Measurements from ENCODE around the gene TIAM2. TPM values are rescaled to one million over a fixed set of nuclear protein-coding genes. Genes with fewer than 3 reads are reported as not detected.

TIAM2 gene
- total and polyA plus RNA-seq, 9 of the 15 experiments (the other 6 are each of a cell fraction or from before 2014, with no cell fraction given) = 0.73 to 6.5 (median 4.3) TPM

DNA sequence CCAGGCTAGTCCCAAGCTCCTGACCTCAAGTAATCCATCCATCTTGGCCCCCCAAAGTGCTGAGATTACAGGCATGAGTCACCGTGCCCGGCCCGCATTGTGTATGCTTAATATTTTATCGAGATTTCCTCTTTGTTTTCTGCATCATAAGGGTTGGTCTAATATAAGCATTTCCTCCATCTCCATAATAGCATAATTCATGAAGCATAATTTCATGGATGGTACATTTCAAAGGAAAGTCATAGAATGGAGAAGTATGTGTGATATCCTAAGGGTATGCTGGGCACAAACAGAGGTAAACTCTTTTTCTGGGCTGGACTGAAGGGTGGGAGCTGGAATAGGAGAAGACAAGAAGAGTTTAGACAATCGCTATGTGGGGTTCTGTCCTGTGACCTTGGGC lies 17.5 kb upstream of the TIAM2 start:
- no peak for FAIRE-seq
- H3K9me1 ChIP-seq (ENCODE audit: control insufficient read depth, insufficient read depth, low read length) = no peaks in the 10 kb centered on the region
- no peak overlapping the region for H3K4me3 ChIP-seq
- H3K79me2 ChIP-seq (ENCODE audit: control insufficient read depth, insufficient read depth, low read length) = no peaks in the 10 kb centered on the region
- H3K36me3 ChIP-seq (ENCODE audit: control insufficient read depth, insufficient read depth, low read length) = no peaks in the 10 kb centered on the region
- TF ChIP-seq RBM34 (IDR thresholded peaks at IDR 0.05; ENCODE audit: borderline replicate concordance, insufficient read depth, low read length) = no peak
- TF ChIP-seq, protein P1, sequence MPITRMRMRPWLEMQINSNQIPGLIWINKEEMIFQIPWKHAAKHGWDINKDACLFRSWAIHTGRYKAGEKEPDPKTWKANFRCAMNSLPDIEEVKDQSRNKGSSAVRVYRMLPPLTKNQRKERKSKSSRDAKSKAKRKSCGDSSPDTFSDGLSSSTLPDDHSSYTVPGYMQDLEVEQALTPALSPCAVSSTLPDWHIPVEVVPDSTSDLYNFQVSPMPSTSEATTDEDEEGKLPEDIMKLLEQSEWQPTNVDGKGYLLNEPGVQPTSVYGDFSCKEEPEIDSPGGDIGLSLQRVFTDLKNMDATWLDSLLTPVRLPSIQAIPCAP (CRISPR knock-in tag; IDR thresholded peaks at IDR 0.05; ENCODE audit: borderline replicate concordance) = no peak
- no peak for TF ChIP-seq CBFB (CRISPR knock-in tag; IDR thresholded peaks at IDR 0.05)
- TF ChIP-seq ZNF175 (CRISPR knock-in tag; IDR thresholded peaks at IDR 0.05; ENCODE audit: low read depth) = no peak
- TF ChIP-seq RAD51 (IDR thresholded peaks at IDR 0.05; ENCODE audit: borderline replicate concordance, low read depth) = no peak
- no peak for TF ChIP-seq GTF2A2 (tag; IDR thresholded peaks at IDR 0.05)
- TF ChIP-seq POLR2H (tag; IDR thresholded peaks at IDR 0.05; ENCODE audit: low read depth) = no peak
- no peak for TF ChIP-seq EGR1 (conservative IDR thresholded peaks at IDR 0.05)
- TF ChIP-seq PTTG1 (tag; IDR thresholded peaks at IDR 0.05; ENCODE audit: low read depth) = no peak
- TF ChIP-seq KDM1A (IDR thresholded peaks at IDR 0.05) = no peak
- TF ChIP-seq NCOA2 (IDR thresholded peaks at IDR 0.05; ENCODE audit: partially characterized antibody in 2 of 2) = no peak
- no peaks in the 10 kb centered on the region for H4K20me1 ChIP-seq (replicated peaks; ENCODE audit: control insufficient read depth, insufficient read depth, low read length)
- in situ Hi-C loops (cut with MboI) (no loop called here), intact Hi-C loops (cut with micrococcal nuclease) (no loop called here)
- BruUV-seq (replicated peaks) = no TSS peak
- ChIA-PET CTCF (ENCODE audit: low intra/inter-chr PET ratio) (no interaction called here), POLR2A (interaction anchor here (0.9 to 1.3 kb wide), 2 partner anchors 9 to 12 kb away, joined by 3 to 5 read pairs; no protein-coding TSS in a partner anchor)
- peaks cover 12 to 25% of the 10 kb centered on the region in 2 experiments for H3K27me3 ChIP-seq (ENCODE audit: control insufficient read depth in 2 of 2, insufficient read depth in 2 of 2, low read length in 2 of 2)
- H3K27ac ChIP-seq (ENCODE audit: extremely low read depth, low read depth, low read length) = no peak overlapping the region
- H3K9ac ChIP-seq (ENCODE audit: insufficient read depth in 1 of 2, low read depth in 2 of 2, low read length in 2 of 2) = no peak overlapping the region
- no peak for ATAC-seq
- H3K4me2 ChIP-seq (ENCODE audit: insufficient read depth, low read length) = no peak overlapping the region
- 2% methylated on average over 5 of the region's 5 CpGs for WGBS (ENCODE audit: insufficient coverage, low coverage, missing lambda C conversion rate)
- H3K9me3 ChIP-seq (replicated peaks; ENCODE audit: control insufficient read depth, insufficient read depth, low read depth, low read length) = no peaks in the 10 kb centered on the region
- DNase-seq (ENCODE audit: extremely low read depth in 1 of 4, low spot score in 3 of 4) = no peak
- H2AFZ ChIP-seq (ENCODE audit: low read depth, low read length) = no peak overlapping the region
- H3K4me1 ChIP-seq (replicated peaks in 1 of 2; ENCODE audit: control insufficient read depth in 2 of 2, insufficient read depth in 2 of 2, low read length in 2 of 2) = no peaks in the 10 kb centered on the region

Data from K562 (cell line).